Muscle layer of colon (tissue), 2 donors: Measurements from ENCODE around the gene BCAP29.

ENCODE experiments used
- H3K27ac ChIP-seq: one replicate; pipeline ENCODE4 v1.7.0; 2013; ENCODE audit warnings: low read depth, mild to moderate bottlenecking, low read length, moderate library complexity
- H3K27me3 ChIP-seq, 2 donors: one replicate each; pipeline ENCODE4 v1.7.0; 2013; ENCODE audit warnings: low read length in 2 of 2, mild to moderate bottlenecking in 2 of 2; ENCODE audit not compliant: insufficient read depth in 2 of 2, control insufficient read depth in 1 of 2
- H3K36me3 ChIP-seq: one replicate; pipeline ENCODE4 v1.7.0; 2013; ENCODE audit warnings: mild to moderate bottlenecking, low read length; ENCODE audit not compliant: insufficient read depth
- H3K4me1 ChIP-seq: one replicate; pipeline ENCODE4 v1.7.0; 2013; ENCODE audit warnings: mild to moderate bottlenecking, low read length; ENCODE audit not compliant: insufficient read depth
- H3K4me3 ChIP-seq, 2 donors: one replicate each; pipeline ENCODE4 v1.7.0; 2013; ENCODE audit warnings: low read length in 2 of 2, low read depth in 1 of 2, mild to moderate bottlenecking in 1 of 2, moderate library complexity in 1 of 2
- H3K9ac ChIP-seq: one replicate; pipeline ENCODE4 v1.7.0; 2013; ENCODE audit warnings: low read length
- H3K9me3 ChIP-seq: one replicate; pipeline ENCODE4 v1.7.0; 2013; ENCODE audit warnings: mild to moderate bottlenecking, low read length
- donor health status: abdominal sarcoma.
- donor health status: Adenocarcinoma of cecum.

The BCAP29 gene

GRCh38 chr7:107606303-107606702, 26.3 kb downstream of the BCAP29 start:
- Histone ChIP-seq H3K9ac (no peak overlapping the region), H3K36me3 (peaks cover 17% of the 10 kb centered on the region), H3K27me3 (no peaks in the 10 kb centered on the region), H3K9me3 (no peaks in the 10 kb centered on the region), H3K4me3 (no peak overlapping the region), H3K27ac (no peak overlapping the region), H3K4me1 (no peaks in the 10 kb centered on the region)

GRCh38 chr7:107609811-107610261, 29.8 kb downstream of the BCAP29 start:
- Histone ChIP-seq H3K4me1 (no peaks in the 10 kb centered on the region), H3K36me3 (peaks cover 26% of the 10 kb centered on the region), H3K27ac (no peak overlapping the region), H3K4me3 (no peak overlapping the region), H3K9ac (no peak overlapping the region), H3K9me3 (no peaks in the 10 kb centered on the region), H3K27me3 (no peaks in the 10 kb centered on the region)

GRCh38 chr7:107610323-107610722, 30.3 kb downstream of the BCAP29 start:
- Histone ChIP-seq H3K9ac (no peak overlapping the region), H3K27me3 (no peaks in the 10 kb centered on the region), H3K4me1 (no peaks in the 10 kb centered on the region), H3K27ac (no peak overlapping the region), H3K36me3 (peaks cover 29% of the 10 kb centered on the region), H3K9me3 (no peaks in the 10 kb centered on the region), H3K4me3 (no peak overlapping the region)

GRCh38 chr7:107613439-107613838, 33.4 kb downstream of the BCAP29 start:
- Histone ChIP-seq H3K27me3 (no peaks in the 10 kb centered on the region), H3K4me1 (no peaks in the 10 kb centered on the region), H3K4me3 (no peak overlapping the region), H3K36me3 (peaks cover 41% of the 10 kb centered on the region), H3K9me3 (no peaks in the 10 kb centered on the region), H3K27ac (no peak overlapping the region), H3K9ac (no peak overlapping the region)

- H3K4me1 ChIP-seq, result no peaks in the 10 kb centered on the region
- no peak overlapping the region for H3K4me3 ChIP-seq
- H3K9ac ChIP-seq, result no peak overlapping the region
- H3K36me3 ChIP-seq, result peaks cover 38% of the 10 kb centered on the region
- H3K27me3 ChIP-seq, result no peaks in the 10 kb centered on the region
- no peak overlapping the region for H3K27ac ChIP-seq
- H3K9me3 ChIP-seq, result no peaks in the 10 kb centered on the region
Observed at GRCh38 chr7:107613948-107614347, 33.9 kb downstream of the BCAP29 start.

- peaks cover 36% of the 10 kb centered on the region for H3K36me3 ChIP-seq
- no peaks in the 10 kb centered on the region for H3K9me3 ChIP-seq
- H3K27ac ChIP-seq, result no peak overlapping the region
- H3K4me3 ChIP-seq, result no peak overlapping the region
- no peaks in the 10 kb centered on the region for H3K27me3 ChIP-seq
- H3K9ac ChIP-seq, result no peak overlapping the region
- no peaks in the 10 kb centered on the region for H3K4me1 ChIP-seq
Observed at GRCh38 chr7:107614425-107614824, 34.4 kb downstream of the BCAP29 start.

- H3K36me3 ChIP-seq, result peaks cover 36% of the 10 kb centered on the region
- no peak overlapping the region for H3K9ac ChIP-seq
- H3K9me3 ChIP-seq, result no peaks in the 10 kb centered on the region
- no peaks in the 10 kb centered on the region for H3K27me3 ChIP-seq
- no peaks in the 10 kb centered on the region for H3K4me1 ChIP-seq
- H3K4me3 ChIP-seq, result no peak overlapping the region
- no peak overlapping the region for H3K27ac ChIP-seq
Observed at GRCh38 chr7:107615910-107616680, 36.0 kb downstream of the BCAP29 start.

GRCh38 chr7:107622429-107622828, 42.4 kb downstream of the BCAP29 start:
- H3K27ac ChIP-seq, result no peak overlapping the region

GRCh38 chr7:107622894-107623293, 42.8 kb downstream of the BCAP29 start:
- H3K4me3 ChIP-seq, result no peak overlapping the region
- no peak overlapping the region for H3K9ac ChIP-seq
- no peaks in the 10 kb centered on the region for H3K36me3 ChIP-seq
- no peaks in the 10 kb centered on the region for H3K9me3 ChIP-seq
- no peak overlapping the region for H3K27ac ChIP-seq
- no peaks in the 10 kb centered on the region for H3K27me3 ChIP-seq
- no peaks in the 10 kb centered on the region for H3K4me1 ChIP-seq

More at GRCh38 chr7:107622429-107622828, 42.4 kb downstream of the BCAP29 start:
- Histone ChIP-seq H3K4me3 (no peak overlapping the region), H3K9me3 (no peaks in the 10 kb centered on the region), H3K4me1 (no peaks in the 10 kb centered on the region), H3K9ac (no peak overlapping the region), H3K36me3 (no peaks in the 10 kb centered on the region), H3K27me3 (no peaks in the 10 kb centered on the region)

GRCh38 chr7:107627002-107627401, 47.0 kb downstream of the BCAP29 start:
- Histone ChIP-seq H3K27me3 (no peaks in the 10 kb centered on the region), H3K9me3 (no peaks in the 10 kb centered on the region), H3K4me1 (no peaks in the 10 kb centered on the region), H3K9ac (no peak overlapping the region), H3K36me3 (no peaks in the 10 kb centered on the region), H3K4me3 (no peak overlapping the region), H3K27ac (no peak overlapping the region)

GRCh38 chr7:107628461-107629064, 48.5 kb downstream of the BCAP29 start:
- Histone ChIP-seq H3K9ac (no peak overlapping the region), H3K4me3 (no peak overlapping the region), H3K27me3 (no peaks in the 10 kb centered on the region), H3K9me3 (no peaks in the 10 kb centered on the region), H3K36me3 (no peaks in the 10 kb centered on the region), H3K4me1 (no peaks in the 10 kb centered on the region), H3K27ac (no peak overlapping the region)

- H3K9me3 ChIP-seq, result no peaks in the 10 kb centered on the region
- no peaks in the 10 kb centered on the region for H3K4me1 ChIP-seq
- no peak overlapping the region for H3K9ac ChIP-seq
- H3K36me3 ChIP-seq, result no peaks in the 10 kb centered on the region
- H3K27me3 ChIP-seq, result no peaks in the 10 kb centered on the region
- no peak overlapping the region for H3K4me3 ChIP-seq
- H3K27ac ChIP-seq, result no peak overlapping the region
Observed at GRCh38 chr7:107630342-107630741, 50.3 kb downstream of the BCAP29 start.
